C4-2B (cell line): ENCODE data around the gene MSL3B.

ENCODE experiments used
- CTCF ChIP-seq: fragments of 450-650 bp; conservative IDR thresholded peaks from 2 replicates; pipeline ENCODE4 v1.5.1; 2017; ENCODE audit warnings: mild to moderate bottlenecking
- ZFX ChIP-seq: fragments of 450-650 bp; IDR thresholded peaks from 2 replicates; pipeline ENCODE4 v1.6.1; 2017

- TF ChIP-seq ZFX (no peak), CTCF (no peak)
Measured at GRCh38 chr2:233845301-233846060, 22.7 kb downstream of the MSL3B start.
